Measurements from ENCODE around the gene SLC15A3. TPM values are rescaled to one million over a fixed set of nuclear protein-coding genes. Genes with fewer than 3 reads are reported as not detected.

SLC15A3 gene
- total and polyA plus RNA-seq, 10 donors: 62.9 to 139 (median 115) TPM

GRCh38 chr11:60925868-60926267, 26.1 kb downstream of the SLC15A3 start:
- TF ChIP-seq POLR2A (IDR thresholded peaks at IDR 0.05): no peak
- no peak for TF ChIP-seq POLR2AphosphoS5 (IDR thresholded peaks at IDR 0.05)
- TF ChIP-seq CTCF (IDR thresholded peaks at IDR 0.05 in 8 of 11, conservative IDR thresholded peaks at IDR 0.05 in 3 of 11): no peak
- intact Hi-C loops (cut with DNase I; ENCODE audit: low total_unique reads): no loop called here

GRCh38 chr11:60924906-60925853, 26.8 kb downstream of the SLC15A3 start:
- TF ChIP-seq POLR2A (IDR thresholded peaks at IDR 0.05) (no peak), CTCF (IDR thresholded peaks at IDR 0.05 in 8 of 11, conservative IDR thresholded peaks at IDR 0.05 in 3 of 11) (no peak), POLR2AphosphoS5 (IDR thresholded peaks at IDR 0.05) (no peak)
- WGBS, 5 donors: 5 to 11% (median 6%) methylated on average over 16 to 35 of the region's 35 CpGs
- Histone ChIP-seq H3K4me1 (peaks cover 9 to 34% (median 26%) of the 10 kb centered on the region in 6 donors), H3K9me3 (no peaks in the 10 kb centered on the region), H3K4me3 (peak overlapping the region; percentile 37 to 85 (median 52)), H3K36me3 (peaks cover 8 to 36% (median 31%) of the 10 kb centered on the region in 6 donors), H3K27ac (no peak overlapping the region), H3K27me3 (replicated peaks in 1 of 7) (peaks cover 0 to 35% (median 15%) of the 10 kb centered on the region in 7 donors)
- DNase-seq: peak; percentile 78
- intact Hi-C loops (cut with DNase I; ENCODE audit: low total_unique reads): no loop called here

More at GRCh38 chr11:60925868-60926267, 26.1 kb downstream of the SLC15A3 start:
- WGBS, 5 donors: 69 to 76% (median 73%) methylated on average over 6 of the region's 6 CpGs
- H3K27me3 ChIP-seq (replicated peaks in 1 of 7): peaks cover 0 to 35% (median 15%) of the 10 kb centered on the region in 7 donors
- H3K27ac ChIP-seq: no peak overlapping the region
- peak; percentile 70 for DNase-seq
- H3K9me3 ChIP-seq: no peaks in the 10 kb centered on the region
- peaks cover 9 to 36% (median 26%) of the 10 kb centered on the region in 6 donors for H3K4me1 ChIP-seq
- peaks cover 2 to 29% (median 24%) of the 10 kb centered on the region in 6 donors for H3K36me3 ChIP-seq
- peak overlapping the region in 1 of 8 donors; percentile 85 for H3K4me3 ChIP-seq

GRCh38 chr11:60924110-60924905, 27.7 kb downstream of the SLC15A3 start, which contains the start of gene TMEM132A:
TMEM132A (plus strand) TSS chr11:60924460; CDS start chr11:60924634, 174 bp downstream.
- H3K9me3 ChIP-seq: no peaks in the 10 kb centered on the region
- peaks cover 14 to 43% (median 34%) of the 10 kb centered on the region in 6 donors for H3K4me1 ChIP-seq
- TF ChIP-seq POLR2AphosphoS5 (IDR thresholded peaks at IDR 0.05) (peak; percentile 25 to 67 (median 64)), POLR2A (IDR thresholded peaks at IDR 0.05) (no peak), CTCF (IDR thresholded peaks at IDR 0.05 in 8 of 11, conservative IDR thresholded peaks at IDR 0.05 in 3 of 11) (no peak)
- peaks cover 0 to 35% (median 15%) of the 10 kb centered on the region in 7 donors for H3K27me3 ChIP-seq (replicated peaks in 1 of 7)
- H3K4me3 ChIP-seq: peak within 1 kb of the TSS; percentile 37 to 85 (median 52)
- peaks cover 8 to 44% (median 36%) of the 10 kb centered on the region in 6 donors for H3K36me3 ChIP-seq
- intact Hi-C loops (cut with DNase I; ENCODE audit: low total_unique reads): no loop called here
- peak within 1 kb of the TSS in 2 of 8 donors; percentile 21 to 53 for H3K27ac ChIP-seq
- 0 to 5% (median 1%) methylated on average over 42 to 69 of the region's 69 CpGs for WGBS, 5 donors
- DNase-seq: peak; percentile 87
